HepG2 (cell line): Measurements from ENCODE around the gene SYNGAP1.

Experiments used
- FOXJ3 ChIP-seq: sonication (generic); formaldehyde crosslinking; IDR thresholded peaks from 2 replicates; pipeline ENCODE4 v1.4.0; 2020; ENCODE audit warnings: missing genetic modification reagents, mild to moderate bottlenecking, borderline replicate concordance
- FOXK2 ChIP-seq: fragments of 450-650 bp; IDR thresholded peaks from 2 replicates; pipeline ENCODE4 v1.6.1; 2016
- GABPA ChIP-seq, 2 experiments: IDR thresholded peaks; 2 replicates each; pipeline ENCODE4 v1.6.1; 2011 to 2016; ENCODE audit warnings: low read depth in 2 of 2, low read length in 1 of 2, missing biosample characterization in 1 of 2, missing genetic modification characterization in 1 of 2
- KDM1A ChIP-seq: IDR thresholded peaks from 2 replicates; pipeline ENCODE4 v1.6.1; 2016; ENCODE audit warnings: missing compliant biosample characterization
- MED8 ChIP-seq: sonication (generic); formaldehyde crosslinking; IDR thresholded peaks from 2 replicates; pipeline ENCODE4 v1.8.1; 2023; ENCODE audit warnings: mild to moderate bottlenecking, missing genetic modification reagents; ENCODE audit not compliant: insufficient replicate concordance
- ZSCAN30 ChIP-seq: sonication (generic); formaldehyde crosslinking; IDR thresholded peaks from 2 replicates; pipeline ENCODE4 v1.5.0; 2020; ENCODE audit warnings: mild to moderate bottlenecking, missing genetic modification reagents
- TF ChIP-seq, protein P1 (sequence below), 2 experiments: IDR thresholded peaks; 2 replicates each; pipeline ENCODE4 v1.6.1; 2011 to 2012; ENCODE audit warnings: low read length in 2 of 2, borderline replicate concordance in 1 of 2, low read depth in 1 of 2, mild to moderate bottlenecking in 1 of 2, moderate library complexity in 1 of 2

DNA sequence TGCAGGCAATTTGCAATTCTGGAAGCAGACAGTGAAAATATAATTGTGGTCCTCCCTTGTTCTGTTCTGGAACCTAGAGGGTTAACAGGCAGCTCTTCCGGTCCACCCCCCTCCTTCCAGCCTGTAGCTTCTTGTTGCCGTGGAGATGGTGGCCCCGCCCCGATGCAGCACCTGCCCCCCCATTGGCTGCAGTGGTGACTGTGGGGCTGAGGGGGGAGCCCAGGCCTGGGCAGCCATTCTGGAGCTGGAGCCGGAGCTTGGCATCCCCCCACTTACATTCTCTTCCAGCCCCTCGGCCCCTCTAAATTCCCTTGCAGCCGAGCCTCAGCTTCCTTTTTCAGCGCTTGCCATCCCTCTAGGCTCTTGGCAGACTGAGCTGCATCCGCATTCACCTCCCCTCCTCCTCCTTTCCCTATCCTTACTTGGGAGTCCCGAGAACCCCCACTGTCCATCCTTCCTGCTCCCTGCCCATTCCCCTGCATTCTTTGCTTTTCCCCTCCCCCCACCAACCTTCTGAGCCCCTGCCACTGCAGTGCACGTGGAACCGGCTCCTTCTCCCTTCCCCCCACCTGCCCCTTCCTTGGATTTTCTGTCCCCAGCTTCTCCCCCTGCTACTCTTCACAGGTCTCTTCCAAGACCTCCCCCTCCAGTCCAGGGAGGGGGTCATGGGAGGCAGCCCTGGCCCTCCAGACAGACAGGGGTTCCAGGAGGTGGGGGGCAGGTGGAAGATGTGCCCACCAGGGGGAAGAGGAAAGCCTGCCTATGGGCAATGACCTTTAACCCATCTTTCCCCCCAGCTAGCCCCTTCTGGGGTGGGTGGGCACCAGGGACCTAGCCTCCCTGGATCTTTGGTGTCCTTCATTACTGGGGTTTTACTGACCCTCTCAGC is 11.4 kb downstream of the SYNGAP1 start:
- TF ChIP-seq, protein P1, sequence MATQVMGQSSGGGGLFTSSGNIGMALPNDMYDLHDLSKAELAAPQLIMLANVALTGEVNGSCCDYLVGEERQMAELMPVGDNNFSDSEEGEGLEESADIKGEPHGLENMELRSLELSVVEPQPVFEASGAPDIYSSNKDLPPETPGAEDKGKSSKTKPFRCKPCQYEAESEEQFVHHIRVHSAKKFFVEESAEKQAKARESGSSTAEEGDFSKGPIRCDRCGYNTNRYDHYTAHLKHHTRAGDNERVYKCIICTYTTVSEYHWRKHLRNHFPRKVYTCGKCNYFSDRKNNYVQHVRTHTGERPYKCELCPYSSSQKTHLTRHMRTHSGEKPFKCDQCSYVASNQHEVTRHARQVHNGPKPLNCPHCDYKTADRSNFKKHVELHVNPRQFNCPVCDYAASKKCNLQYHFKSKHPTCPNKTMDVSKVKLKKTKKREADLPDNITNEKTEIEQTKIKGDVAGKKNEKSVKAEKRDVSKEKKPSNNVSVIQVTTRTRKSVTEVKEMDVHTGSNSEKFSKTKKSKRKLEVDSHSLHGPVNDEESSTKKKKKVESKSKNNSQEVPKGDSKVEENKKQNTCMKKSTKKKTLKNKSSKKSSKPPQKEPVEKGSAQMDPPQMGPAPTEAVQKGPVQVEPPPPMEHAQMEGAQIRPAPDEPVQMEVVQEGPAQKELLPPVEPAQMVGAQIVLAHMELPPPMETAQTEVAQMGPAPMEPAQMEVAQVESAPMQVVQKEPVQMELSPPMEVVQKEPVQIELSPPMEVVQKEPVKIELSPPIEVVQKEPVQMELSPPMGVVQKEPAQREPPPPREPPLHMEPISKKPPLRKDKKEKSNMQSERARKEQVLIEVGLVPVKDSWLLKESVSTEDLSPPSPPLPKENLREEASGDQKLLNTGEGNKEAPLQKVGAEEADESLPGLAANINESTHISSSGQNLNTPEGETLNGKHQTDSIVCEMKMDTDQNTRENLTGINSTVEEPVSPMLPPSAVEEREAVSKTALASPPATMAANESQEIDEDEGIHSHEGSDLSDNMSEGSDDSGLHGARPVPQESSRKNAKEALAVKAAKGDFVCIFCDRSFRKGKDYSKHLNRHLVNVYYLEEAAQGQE (IDR thresholded peaks at IDR 0.05; ENCODE audit: borderline replicate concordance in 1 of 2, low read depth in 1 of 2, low read length in 2 of 2), result no peak
- TF ChIP-seq ZSCAN30 (CRISPR knock-in tag) (no peak), FOXJ3 (no peak), KDM1A (CRISPR knock-in tag) (no peak), FOXK2 (no peak), MED8 (no peak), GABPA (IDR thresholded peaks at IDR 0.05; ENCODE audit: low read depth, low read length) (no peak), GABPA (CRISPR knock-in tag; IDR thresholded peaks at IDR 0.05; ENCODE audit: low read depth) (peak; percentile 84)
